KBM-7 (cell line): Measurements from ENCODE around the gene TAP1.
"Not testable (repeated sequence)": the region's sequence is repeated elsewhere in the genome, so short reads cannot be mapped to it uniquely, and the experiment has no call there.

Experiments
- DNase-seq: peaks from one replicate; pipeline ENCODE4 v3.0.0-alpha.2; 2015
- in situ Hi-C: fragments of 300-500 bp; cut with MboI; formaldehyde crosslinking; loops from 2 replicates; pipeline ENCODE4 v1.14.3; 2020; ENCODE audit warnings: low sequenced_read_pairs, low pct_unique_long_range_greater_than_20kb, mixed read lengths

Gene TAP1

DNA sequence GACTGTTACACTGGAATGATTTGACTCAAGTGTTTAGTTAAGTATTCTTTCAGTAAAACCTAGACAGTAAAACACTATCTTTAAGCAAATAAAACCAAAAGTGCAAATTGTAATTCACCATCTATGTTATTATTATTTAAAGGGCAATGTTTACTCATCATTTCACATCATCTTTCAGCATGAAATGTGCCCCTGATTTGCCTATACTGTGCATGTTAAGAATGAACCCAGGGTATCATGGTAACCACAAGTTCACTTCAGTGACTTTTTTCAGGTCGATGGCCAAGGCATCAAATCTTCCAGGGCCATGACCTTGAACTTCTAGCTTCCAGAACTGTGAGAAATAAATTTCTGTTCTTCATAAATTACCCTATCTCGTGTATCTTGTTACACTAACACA is 34.6 kb downstream of the TAP1 start:
- DNase-seq, result no peak
- in situ Hi-C loops, result no loop called here

- no peak for DNase-seq
Measured at GRCh38 chr6:32816746-32817204, 36.7 kb downstream of the TAP1 start, which contains the start of gene HLA-DOB. TSS of gene HLA-DOB (minus strand) at chr6:32817002. CDS start at chr6:32816951, 51 bp downstream.

DNA sequence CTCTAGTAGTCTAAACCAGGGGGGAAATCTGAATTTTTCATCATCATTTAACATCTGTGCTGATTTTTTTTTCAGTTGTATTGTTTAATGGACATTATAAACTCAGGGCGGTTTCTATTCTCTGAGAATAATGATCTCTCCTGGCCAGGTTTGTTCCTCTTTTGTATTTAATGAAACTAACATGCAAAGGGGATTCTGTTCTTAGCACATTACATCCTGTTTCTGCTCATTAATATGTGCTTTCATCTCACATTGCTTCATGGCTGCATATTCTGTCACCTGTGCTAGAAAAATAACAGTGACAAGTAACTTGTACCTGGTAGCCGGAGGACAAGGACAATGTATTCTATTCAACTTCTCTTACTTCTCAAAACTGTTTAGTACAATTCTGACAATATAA is 37.5 kb downstream of the TAP1 start:
- in situ Hi-C loops, result no loop called here
- peak; percentile 13 for DNase-seq

More at GRCh38 chr6:32816746-32817204, 36.7 kb downstream of the TAP1 start, which contains the start of gene HLA-DOB:
- in situ Hi-C loops, result no loop called here

GRCh38 chr6:32815115-32815514 is 38.4 kb downstream of the TAP1 start:
- in situ Hi-C loops, result no loop called here
- no peak for DNase-seq

GRCh38 chr6:32814145-32814544 is 39.4 kb downstream of the TAP1 start:
- DNase-seq, result no peak
- in situ Hi-C loops, result no loop called here

DNA sequence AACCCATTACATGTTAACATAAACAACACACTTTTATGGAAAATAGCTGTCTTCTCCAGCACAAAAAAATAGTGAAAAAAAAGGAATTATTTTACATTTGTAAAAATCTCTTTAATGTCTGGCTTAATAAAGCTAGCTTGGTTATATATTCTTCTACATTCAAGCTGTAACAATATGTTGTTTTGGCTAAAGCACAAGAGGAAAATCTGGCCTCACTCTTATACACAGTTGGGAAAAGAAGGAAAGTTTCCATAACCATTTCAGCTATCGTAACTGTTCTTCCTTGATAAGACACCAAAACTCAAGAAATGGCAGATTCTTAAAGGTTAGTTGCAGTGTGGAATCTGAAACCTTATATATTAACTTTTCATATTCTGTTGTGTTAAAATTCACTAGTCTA is 44.3 kb downstream of the TAP1 start:
- in situ Hi-C loops, result no loop called here
- DNase-seq, result no peak

- in situ Hi-C loops, result no loop called here
- no peak for DNase-seq
Measured at GRCh38 chr6:32807020-32807580, 46.4 kb downstream of the TAP1 start.

DNA sequence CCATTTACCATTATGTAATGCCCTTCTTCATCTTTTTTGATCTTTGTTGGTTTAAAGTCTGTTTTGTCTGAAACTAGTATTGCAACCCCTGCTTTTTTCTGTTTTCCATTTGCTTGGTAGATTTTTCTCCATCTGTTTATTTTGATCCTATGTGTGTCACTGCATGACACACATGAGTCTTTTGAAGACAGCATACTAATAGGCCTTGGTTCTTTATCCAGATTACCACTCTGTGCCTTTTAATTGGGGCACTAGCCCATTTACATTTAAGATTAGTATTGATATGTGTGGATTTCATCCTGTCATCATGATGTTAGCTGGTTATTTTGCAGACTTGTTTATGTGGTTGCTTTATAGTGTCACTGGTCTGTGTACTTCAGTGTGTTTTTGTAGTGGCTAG is 48.1 kb downstream of the TAP1 start:
- in situ Hi-C loops, DNase-seq: not testable (repeated sequence)

DNA sequence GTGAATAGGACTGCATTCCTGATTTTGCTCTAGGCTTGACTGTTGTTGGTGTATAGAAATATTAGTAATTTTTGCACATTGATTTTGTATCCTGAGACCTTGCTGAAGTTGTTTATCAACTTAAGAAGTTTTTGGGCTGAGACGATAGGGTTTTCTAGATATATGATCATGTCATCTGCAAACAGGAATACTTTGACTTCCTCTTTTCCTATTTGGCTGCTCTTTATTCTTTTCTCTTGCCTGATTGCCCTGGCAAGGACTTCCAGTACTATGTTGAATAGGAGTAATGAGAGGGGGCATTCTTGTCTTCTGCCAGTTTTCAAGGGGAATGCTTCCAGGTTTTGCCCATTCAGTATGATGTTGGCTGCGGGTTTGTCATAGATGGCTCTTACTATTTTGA is 50.1 kb downstream of the TAP1 start:
- DNase-seq, result no peak
- in situ Hi-C loops, result no loop called here

DNA sequence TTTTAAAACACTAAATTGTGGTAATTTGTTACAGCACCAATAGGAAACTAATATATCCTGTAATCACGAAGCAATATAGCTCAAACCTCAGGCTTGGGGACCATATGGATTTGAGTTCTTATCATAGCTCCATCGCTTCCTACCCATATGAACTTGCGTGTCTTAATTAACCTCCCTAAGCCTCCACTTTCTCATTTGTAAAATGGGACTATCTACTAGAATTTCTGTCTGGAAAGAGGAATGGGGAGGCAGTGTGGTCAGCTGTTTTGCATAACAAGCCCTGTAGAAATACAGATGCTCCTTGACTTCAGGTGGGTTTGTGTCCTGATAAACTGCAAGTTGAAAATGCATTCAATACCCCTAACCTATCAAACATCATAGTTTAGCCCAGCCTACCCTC is 53.8 kb downstream of the TAP1 start:
- in situ Hi-C loops, result loop anchor here (25.0 kb wide), 1 partner anchor 387 kb away; the partner anchor contains the start of gene BTNL2
- DNase-seq, result no peak

DNA sequence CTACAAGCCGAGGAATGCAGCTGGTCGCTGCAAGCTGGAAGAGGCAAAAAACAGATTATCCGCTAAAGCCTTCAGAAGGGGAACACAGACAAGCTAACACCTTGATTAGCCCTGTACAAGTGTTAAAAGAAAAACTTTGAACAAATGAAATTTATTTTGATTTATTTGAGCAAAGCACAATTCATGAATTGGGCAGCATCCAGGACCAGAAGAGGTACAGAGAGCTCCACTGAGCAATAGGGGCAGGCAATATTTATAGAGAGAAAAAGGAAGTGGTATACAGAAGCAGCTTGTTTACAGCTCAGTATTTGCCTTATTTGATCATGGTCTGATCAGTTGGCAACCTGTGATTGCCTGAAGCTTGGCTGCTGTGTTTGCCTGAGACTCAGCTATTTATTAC is 54.3 kb downstream of the TAP1 start:
- in situ Hi-C loops, result loop anchor here (25.0 kb wide), 1 partner anchor 387 kb away; the partner anchor contains the start of gene BTNL2

GRCh38 chr6:32796848-32797776 is 56.4 kb downstream of the TAP1 start:
- peak; percentile 93 for DNase-seq
- in situ Hi-C loops, result loop anchor here (25.0 kb wide), 1 partner anchor 385 kb away; the partner anchor contains the start of gene BTNL2

More for the DNA sequence above, 54.3 kb downstream of the TAP1 start:
- peak; percentile 29 for DNase-seq
